HG02884 (cell line): ENCODE measurements around the gene OVOL3.

Experiments
- ATAC-seq: cut with Tn5 transposase; IDR thresholded peaks from one replicate; pipeline ENCODE4 v1.9.1; 2021; ENCODE audit warnings: mild to moderate bottlenecking, moderate library complexity; ENCODE audit not compliant: unreplicated experiment

OVOL3 gene

GRCh38 chr19:36160821-36161596 is 50.1 kb downstream of the OVOL3 start:
- ATAC-seq, result no peak
